ENCODE measurements around the gene SRPK2.
"Not testable (repeated sequence)": the region's sequence is repeated elsewhere in the genome, so short reads cannot be mapped to it uniquely, and the experiment has no call there.

Gene SRPK2

GRCh38 chr7:105268511-105269392 lies 120.0 kb downstream of the SRPK2 start:
- DNase-seq, result peak in 16 of 56 donors; percentile 2 to 61 (median 21)

DNA sequence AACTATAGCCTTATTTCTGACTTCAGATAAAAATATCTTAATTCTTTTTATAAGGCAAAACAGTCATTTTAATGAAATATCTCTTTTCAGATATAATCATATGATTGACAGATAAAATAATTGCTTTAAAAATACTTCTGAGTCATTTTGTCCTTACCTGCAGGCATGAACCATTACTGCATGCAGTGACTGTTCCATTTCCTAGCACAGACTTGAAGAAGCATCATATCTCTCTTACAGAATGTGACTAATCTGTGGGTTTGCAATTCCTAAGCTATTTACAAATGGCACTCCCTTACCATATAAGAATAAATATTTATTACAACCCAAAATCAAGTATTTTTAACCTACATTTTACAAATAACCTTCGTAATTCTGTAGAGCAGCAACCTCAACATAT lies 120.7 kb downstream of the SRPK2 start:
- no peak for DNase-seq

DNA sequence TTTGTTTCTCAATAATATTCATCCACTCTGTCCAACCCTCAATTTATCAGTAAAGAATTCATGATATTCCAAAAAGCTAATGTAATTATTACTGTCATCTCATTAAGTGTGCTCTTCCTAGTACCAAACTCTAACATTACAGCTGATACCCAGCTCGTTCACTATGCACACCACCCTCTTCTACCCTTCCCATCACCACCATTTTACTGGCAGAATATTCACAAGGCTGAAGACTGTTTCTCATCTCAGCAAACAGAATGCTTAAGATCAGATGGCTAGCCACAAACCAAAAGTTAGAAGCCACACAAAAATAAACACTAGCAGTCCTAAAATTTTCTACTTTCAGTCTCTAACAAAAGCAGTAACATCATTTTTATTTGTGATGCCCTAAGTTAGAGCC lies 121.5 kb downstream of the SRPK2 start:
- no peak for DNase-seq

- no peak for DNase-seq
These were observed 124.0 kb downstream of the SRPK2 start for GRCh38 chr7:105264707-105265106.

DNA sequence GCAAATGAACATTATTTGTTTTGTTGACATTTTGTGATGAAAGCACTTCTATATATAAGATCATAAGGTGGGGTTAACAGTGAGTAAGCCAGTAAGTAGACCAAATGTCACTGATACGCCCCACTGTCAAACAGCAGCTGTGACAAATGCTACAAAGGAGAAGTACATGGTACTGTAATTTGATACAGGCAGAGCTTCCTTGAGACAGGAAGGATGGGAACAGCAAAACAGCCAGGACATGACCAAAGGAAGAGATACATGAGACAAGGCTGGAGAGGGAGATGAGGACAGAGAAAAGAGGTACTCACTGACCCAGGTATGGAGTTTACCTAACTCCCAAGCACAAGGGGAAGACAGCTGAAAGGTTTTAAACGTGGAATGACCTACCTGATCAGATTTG lies 127.0 kb downstream of the SRPK2 start:
- DNase-seq, result no peak

- DNase-seq, result not testable (repeated sequence)
These were observed 128.4 kb downstream of the SRPK2 start for GRCh38 chr7:105260201-105260871.

DNA sequence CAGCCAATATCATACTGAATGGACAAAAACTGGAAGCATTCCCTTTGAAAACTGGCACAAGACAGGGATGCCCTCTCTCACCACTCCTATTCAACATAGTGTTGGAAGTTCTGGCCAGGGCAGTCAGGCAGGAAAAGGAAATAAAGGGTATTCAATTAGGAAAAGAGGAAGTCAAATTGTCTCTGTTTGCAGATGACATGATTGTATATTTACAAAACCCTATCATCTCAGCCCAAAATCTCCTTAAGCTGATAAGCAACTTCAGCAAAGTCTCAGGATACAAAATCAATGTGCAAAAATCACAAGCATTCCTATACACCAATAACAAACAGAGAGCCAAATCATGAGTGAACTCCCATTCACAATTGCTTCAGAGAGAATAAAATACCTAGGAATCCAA lies 129.8 kb downstream of the SRPK2 start:
- DNase-seq, result not testable (repeated sequence)

DNA sequence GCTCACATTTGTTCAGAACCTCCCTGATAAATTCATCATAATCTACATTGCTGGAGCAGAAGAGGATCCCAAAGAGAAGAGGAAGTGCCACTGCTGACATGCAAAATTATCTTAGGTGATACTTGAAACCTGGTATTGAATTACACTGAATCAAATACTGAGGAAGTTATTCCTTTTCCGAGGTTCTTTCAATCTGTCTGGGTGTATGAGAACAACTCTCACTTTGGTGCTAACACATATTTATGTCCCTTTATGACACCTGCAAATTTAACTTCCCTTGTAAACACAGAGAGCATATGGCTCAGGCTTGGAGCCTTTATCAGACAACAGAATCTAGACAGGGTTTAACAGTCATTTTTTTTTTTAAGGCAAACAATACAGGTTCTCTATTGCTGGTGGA lies 131.4 kb downstream of the SRPK2 start:
- DNase-seq, result no peak

DNA sequence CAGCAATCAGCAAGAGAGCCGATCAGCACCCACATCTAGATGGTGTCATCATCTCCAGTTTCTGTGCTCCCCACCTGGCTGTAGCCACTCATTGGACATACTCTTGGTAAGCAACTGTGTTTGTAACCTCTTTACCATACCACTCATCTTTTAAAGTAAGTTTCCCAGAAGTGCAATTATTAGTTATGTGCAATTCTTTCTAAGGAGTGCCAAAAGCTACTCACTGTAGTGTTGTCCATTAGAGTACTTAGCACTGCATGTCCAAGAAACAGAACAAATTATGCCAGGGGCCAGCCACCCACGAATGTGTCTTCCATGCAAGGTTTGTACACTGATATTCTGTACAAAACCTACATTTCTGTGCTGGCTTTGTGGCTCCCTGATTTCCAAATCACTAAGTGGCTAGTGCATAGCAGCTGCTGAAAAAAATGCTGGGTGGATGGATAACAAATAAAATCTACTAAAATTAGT lies 131.9 kb downstream of the SRPK2 start:
- DNase-seq, result no peak

DNA sequence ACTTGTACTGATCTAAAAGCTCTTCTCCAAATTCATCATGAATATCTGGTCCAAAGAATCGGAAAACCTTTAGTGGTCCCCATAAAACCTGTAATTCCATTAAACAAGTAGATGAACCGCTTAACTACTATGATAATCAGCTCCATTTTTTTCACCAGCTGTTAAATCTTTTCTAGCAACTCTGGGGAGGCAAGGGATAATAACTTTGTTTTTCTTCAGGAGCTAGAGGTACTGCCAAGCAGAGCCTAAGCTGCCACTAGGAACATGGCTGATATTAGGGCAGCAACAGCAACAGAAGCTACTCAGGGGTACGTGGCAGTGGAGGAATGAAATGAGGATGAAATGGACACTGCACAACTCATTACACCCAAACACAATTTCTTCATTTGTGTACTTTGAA lies 138.0 kb downstream of the SRPK2 start:
- DNase-seq, result no peak

GRCh38 chr7:105250239-105250638 lies 138.5 kb downstream of the SRPK2 start:
- no peak for DNase-seq

- no peak for DNase-seq
These were observed 139.5 kb downstream of the SRPK2 start for GRCh38 chr7:105249216-105249615.

DNA sequence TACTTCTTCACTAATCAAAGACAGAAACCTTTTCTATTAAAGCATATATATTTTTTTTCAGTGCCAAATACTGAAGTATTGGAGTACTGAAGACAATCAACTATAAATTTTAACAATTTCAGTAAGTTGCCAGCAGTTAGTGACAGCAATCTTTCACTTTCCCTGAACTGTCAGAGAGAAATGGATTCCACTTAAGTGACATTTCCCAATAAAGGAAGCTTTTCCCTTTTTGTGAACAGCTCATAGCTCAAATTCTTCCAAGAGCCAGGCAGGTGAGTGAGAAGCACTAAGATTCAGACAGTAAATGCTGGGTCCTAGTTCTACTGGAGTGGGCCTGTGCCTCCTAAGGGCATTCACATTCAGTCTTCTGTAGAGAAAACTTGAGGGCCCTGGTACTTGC lies 142.0 kb downstream of the SRPK2 start:
- peak in 1 of 56 donors; percentile 7 for DNase-seq

- DNase-seq, result no peak
These were observed 142.5 kb downstream of the SRPK2 start for GRCh38 chr7:105246256-105246655.

DNA sequence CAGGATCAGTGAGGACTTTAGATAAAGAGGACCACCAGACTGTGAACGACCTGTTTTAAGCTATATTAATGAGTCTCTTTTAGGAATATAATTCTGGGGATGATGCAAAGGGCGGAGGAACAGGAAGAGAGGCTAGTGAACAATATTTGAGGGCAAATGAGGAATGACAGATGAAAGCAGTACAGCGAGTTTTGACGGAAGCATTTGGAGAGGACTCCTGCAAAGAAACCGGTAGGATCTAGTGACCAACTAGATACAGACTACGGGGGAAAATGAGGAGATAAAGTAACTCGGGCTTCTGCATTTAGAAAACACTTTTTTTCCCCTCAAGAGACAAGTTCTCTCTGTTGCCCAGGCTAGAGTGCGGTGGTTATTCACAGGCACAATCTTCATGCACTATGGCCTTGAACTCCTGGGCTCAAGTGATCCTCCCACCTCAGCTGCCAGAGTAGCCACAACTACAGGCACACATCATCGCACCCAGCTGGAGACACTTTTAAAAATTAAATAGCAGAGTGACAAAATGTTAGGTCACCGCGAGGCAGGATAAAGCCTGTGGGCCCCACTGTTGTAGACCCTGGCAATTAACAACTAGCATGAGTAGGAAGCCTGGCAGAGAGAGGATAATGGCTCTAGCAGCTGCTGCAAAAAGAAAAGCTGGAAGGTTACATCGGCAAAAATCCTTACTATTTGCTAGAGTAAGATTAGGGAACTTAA lies 143.2 kb downstream of the SRPK2 start:
- DNase-seq, result no peak

DNA sequence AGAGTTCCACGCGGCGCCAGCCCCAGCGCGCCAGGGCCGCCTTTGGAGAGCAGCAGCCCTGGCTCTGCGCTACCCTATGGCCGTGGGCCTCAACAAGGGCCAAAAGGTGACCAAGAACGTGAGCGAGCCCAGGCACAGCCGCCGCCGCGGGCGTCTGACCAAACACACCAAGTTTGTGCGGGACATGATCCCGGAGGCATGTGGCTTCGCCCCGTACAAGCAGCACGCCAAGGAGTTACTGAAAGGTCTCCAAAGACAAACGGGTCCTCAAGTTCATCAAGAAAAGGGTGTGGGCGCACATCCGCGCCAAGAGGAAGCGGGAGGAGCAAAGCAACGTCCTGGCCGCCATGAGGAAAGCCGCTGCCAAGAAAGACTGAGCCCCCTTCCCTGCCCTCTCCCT lies 144.1 kb downstream of the SRPK2 start:
- no peak for DNase-seq

DNA sequence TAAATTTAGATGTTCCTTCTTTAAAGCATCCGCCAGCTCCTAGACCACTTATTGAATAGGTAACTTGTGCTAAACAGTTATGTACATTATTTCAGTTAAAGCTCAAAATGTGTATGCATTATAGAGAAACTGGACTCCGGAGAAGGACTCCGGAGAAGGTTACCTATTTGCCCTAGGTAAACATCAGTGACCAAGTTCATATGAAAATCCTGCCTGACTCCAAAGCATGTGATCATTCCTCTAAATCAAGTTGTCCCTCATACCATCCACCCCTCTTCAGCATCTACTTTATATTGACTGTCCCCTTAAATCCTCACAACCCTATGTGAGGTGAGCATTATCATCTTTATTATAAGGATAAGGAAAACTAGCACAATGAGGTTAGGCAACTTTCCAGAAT lies 147.5 kb downstream of the SRPK2 start:
- no peak for DNase-seq

DNA sequence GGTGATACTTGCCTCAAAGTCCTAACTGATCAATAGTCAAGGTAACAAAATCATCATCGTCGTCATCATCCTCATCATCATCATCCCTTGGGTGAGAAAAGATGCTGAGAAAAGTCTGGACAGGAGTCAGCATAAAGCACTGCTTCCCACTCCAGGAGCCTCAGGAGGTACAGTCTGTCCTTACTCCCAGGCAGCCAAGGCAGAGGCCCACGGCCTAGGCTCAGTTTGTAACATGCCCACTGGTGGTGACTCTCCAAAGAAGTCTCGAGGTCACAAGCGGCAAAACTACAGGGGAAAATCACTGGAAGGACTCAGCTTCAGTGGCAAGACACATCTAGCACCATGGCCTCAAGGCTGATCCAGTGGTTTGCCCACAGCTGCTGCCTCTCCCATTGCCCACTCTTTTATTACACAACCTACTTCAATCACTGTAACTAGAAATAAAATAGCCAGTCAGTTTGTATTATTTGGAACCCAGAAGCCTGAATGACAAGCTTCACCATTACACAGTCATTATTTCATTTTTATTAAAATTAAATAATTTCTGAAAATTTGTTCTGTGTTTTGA lies 150.4 kb downstream of the SRPK2 start:
- DNase-seq, result no peak

DNA sequence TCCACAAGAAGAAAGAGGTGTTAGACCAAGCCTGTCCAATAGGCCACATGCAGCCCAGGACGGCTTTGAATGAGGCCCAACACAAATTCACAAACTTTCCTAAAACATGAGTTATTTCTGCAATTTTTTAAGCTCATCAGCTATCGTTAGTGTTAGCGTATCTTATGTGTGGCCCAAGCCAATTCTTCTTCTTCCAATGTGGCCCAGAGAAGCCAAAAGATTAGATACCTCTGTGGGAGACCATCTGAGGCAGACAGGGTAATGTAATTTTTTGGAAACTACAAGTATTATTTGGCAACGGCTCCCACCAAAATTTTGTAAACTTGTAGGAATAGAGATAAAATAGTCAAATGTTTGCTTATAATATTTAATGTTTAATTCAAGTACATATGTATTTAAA lies 153.8 kb downstream of the SRPK2 start:
- no peak for DNase-seq

DNA sequence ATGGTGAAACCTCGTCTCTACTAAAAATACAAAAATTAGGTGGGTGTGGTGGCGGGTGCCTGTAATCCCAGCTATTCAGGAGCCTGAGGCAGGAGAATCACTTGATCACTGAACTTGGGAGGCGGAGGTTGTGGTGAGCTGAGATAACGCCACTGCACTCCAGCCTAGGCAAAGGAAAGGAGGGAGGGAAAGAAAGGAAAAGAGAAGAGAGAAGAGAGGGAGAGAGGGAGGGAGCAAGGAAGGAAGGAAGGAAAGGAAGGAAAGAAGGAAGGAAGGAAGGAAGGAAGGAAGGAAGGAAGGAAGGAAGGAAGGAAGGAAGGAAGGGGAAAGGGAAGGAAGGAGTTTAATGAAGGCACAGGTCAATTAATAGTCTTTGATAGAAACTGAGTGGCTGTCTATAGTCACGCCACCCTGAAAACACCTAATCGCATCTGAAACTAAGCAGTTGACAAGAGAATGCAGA lies 155.9 kb downstream of the SRPK2 start:
- DNase-seq, result not testable (repeated sequence)

DNA sequence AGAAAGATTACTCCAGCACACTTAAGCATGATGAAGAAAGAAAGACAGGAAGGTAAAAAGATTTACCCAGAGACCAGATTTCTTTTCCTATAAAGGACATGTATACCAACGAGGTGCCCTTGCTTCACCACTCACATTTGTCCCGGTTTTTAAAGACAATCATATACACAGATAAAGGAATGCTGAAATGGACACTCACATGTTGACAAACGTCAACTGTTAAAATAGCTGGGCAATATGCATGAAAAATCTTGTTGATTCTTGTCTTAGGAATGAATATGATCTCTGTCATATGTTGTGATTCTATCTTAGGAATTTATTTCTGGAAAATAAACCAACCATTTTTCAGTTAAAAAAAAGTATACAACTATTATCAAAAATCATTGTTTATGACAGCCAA lies 158.2 kb downstream of the SRPK2 start:
- DNase-seq, result no peak

DNA sequence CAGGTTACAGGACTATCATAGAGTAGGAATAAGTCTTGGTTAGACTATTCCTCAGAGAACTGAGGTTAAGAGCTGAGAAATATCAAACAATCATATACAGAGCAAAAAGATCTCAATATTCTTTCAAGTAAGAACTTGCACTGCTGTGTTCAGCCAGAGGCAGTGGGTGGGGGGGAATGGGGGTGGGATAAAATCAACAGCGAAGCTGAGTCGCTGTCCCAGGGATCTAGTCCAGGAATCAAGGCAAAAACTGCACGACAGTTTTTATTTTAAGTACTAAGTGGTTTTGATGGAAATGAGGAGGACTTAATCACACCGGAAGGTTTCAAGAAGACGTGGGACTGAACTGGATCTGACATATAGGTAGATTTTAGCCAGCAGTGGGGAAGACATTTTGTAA lies 159.1 kb downstream of the SRPK2 start:
- DNase-seq, result no peak
